Kidney capillary endothelial cell (primary cell): ENCODE data around the gene PLEKHM3.
"Not testable (repeated sequence)": the region's sequence is repeated elsewhere in the genome, so short reads cannot be mapped to it uniquely, and the experiment has no call there.

ENCODE experiments used
- DNase-seq: peaks from one replicate; pipeline ENCODE4 v3.0.0-alpha.2; 2018; ENCODE audit warnings: low spot score

PLEKHM3 gene

GRCh38 chr2:207949245-207949644, 76.1 kb downstream of the PLEKHM3 start:
- not testable (repeated sequence) for DNase-seq

GRCh38 chr2:207944979-207945600, 80.2 kb downstream of the PLEKHM3 start:
- DNase-seq: no peak

DNA sequence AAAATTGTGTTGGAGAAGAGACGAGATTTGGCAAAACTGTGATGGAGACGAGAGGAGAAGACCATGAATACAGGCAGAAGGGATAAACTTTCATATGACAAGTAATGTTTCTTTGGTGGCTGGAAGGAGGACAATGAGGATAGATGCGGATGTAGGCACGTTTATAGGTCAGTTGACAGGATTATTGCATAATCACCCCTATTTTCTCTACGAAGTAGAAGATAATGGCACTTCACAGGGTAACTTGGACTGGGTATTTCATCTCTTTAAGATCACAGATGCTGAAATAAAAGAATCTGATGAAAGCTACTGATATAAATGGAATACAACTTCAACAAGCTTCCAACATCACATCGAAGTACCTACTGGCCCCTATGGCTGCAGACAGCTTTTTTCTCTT, 81.0 kb downstream of the PLEKHM3 start:
- DNase-seq: no peak

DNA sequence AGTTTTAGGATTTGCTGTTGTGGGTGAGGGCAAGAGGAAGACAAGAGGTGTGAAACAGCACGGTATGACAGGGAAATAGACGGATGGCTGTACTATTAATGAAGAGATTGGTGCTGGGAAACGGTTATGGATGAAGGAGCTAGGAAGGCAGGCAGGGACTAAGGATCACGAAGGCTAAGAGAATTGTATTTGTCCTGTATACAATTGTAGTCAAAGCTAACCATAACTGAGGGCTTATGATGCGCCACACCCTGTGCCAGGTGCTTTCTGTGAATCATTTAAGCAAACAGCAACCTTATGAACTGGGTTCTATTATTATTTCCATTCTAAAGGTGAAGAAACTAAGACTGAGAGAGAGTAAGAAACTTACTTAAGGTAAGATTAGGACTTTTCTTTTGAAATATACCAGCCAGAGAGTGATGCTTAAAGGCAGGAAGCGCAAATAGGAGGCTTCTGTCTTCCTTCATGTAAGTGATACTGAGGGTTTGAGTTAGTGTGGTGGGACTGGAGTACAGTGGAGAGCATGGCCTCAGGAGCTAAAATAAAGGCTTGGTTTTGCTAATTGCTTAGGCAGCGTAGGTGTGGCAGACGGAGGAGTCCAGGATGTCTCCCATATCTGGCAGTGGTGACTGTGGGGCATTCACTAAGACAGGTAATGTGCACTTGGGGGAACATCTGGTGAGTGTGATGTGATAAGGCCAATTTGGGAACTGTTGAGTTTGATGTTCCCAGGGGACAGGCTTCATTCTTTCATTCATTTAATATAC, 85.8 kb downstream of the PLEKHM3 start:
- no peak for DNase-seq

DNA sequence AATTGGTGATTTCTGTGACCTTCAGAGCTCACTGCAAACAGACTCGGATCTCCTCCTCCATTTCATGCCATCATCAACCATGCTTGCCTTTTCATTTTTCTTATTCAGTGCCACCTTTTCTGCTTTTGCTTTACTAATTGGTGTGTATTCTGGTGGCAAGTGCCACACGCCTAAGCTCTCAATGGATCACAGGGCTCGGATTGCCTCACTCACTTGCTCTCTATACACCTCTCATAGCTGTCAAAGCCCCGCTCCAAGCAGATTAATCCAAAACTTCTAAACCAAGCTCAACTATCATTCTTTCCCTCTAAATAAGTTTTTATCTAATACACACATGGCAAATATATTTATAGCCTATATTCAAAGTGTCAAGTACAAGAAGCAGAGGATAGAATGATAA, 86.4 kb downstream of the PLEKHM3 start:
- no peak for DNase-seq

DNA sequence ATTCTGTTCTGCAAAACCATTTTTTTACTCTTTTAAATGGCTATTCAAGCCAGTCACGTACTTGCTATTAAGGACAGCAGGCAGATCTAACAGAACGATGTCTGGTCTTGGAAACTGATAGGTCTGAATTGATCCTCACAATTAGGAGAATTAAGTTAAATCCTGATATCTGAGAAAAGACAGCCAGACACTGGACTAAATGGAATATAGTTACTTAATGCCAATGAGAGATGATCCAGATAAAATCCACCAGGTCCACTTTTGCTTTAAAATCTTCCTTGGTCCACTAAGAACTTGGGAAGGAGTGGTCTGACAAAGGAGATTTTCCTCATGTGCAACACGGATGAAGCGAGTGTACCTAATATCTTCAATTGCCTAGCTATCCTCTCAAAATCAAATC, 86.9 kb downstream of the PLEKHM3 start:
- no peak for DNase-seq

- no peak for DNase-seq
Measured at GRCh38 chr2:207937823-207938222, 87.5 kb downstream of the PLEKHM3 start.

- no peak for DNase-seq
Measured at GRCh38 chr2:207937253-207937652, 88.1 kb downstream of the PLEKHM3 start.

GRCh38 chr2:207936380-207936779, 88.9 kb downstream of the PLEKHM3 start:
- no peak for DNase-seq

DNA sequence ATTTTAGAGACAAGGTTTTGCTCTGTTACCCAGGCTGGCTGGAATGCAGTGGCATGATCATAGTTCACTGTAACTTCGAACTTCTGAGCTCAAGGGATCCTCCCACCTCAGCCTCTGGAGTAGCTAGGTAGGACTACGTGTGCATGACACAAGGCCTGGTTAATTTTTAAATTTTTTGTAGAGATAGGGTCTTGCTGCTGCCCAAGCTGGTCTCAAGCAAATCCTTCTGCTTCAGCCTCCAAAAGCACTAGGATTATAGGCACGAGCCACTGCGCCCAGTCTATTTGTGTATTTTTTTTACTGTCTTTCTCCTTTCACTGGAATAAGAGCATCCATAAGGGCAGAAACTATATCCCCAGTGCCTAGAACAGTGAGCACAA, 89.3 kb downstream of the PLEKHM3 start:
- no peak for DNase-seq

GRCh38 chr2:207935121-207935990, 90.0 kb downstream of the PLEKHM3 start:
- DNase-seq: no peak

GRCh38 chr2:207934720-207935119, 90.6 kb downstream of the PLEKHM3 start:
- DNase-seq: no peak

- no peak for DNase-seq
Measured at GRCh38 chr2:207933396-207934065, 91.8 kb downstream of the PLEKHM3 start.

DNA sequence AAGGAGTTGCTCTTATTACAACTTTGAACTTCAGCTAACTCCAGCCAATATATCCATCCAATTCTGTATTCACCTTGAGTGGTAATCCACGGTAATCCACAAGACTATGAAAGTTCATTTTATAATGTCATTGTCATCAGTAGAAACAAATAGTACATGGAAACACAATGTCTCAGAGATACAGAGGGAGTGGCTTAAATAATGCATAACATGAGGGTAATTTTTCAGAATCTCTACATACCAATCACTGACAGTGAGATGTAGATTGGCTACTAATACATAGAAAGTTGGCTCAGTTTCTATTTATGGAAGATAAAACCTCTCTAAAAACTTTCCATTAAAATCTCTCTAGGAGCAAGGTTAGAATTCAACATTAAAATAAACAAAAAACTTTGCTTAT, 93.2 kb downstream of the PLEKHM3 start:
- no peak for DNase-seq

DNA sequence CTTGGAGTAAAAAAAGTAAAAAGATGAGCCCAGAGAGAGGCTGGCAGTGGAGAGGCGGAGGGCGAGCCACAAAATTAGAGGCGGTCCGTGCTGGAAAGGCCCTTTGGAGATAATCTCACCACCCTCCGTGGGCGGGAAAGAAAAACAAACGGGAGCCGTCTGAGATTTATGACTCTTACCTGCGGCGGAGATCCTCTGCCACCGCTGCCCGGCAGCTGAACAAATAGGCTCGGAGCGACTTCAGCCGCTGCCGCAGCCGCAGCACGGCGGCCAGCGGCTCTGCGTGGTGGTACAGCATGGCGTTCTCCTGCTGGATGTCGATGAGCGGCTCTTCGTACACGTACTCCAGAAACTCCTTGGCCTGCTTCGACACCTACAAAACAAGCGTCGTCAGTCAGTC, 94.6 kb downstream of the PLEKHM3 start:
- DNase-seq: no peak

- no peak for DNase-seq
Measured at GRCh38 chr2:207929923-207930322, 95.4 kb downstream of the PLEKHM3 start.

GRCh38 chr2:207928079-207928478, 97.2 kb downstream of the PLEKHM3 start:
- DNase-seq: no peak

- no peak for DNase-seq
Measured at GRCh38 chr2:207926989-207927300, 98.4 kb downstream of the PLEKHM3 start.

DNA sequence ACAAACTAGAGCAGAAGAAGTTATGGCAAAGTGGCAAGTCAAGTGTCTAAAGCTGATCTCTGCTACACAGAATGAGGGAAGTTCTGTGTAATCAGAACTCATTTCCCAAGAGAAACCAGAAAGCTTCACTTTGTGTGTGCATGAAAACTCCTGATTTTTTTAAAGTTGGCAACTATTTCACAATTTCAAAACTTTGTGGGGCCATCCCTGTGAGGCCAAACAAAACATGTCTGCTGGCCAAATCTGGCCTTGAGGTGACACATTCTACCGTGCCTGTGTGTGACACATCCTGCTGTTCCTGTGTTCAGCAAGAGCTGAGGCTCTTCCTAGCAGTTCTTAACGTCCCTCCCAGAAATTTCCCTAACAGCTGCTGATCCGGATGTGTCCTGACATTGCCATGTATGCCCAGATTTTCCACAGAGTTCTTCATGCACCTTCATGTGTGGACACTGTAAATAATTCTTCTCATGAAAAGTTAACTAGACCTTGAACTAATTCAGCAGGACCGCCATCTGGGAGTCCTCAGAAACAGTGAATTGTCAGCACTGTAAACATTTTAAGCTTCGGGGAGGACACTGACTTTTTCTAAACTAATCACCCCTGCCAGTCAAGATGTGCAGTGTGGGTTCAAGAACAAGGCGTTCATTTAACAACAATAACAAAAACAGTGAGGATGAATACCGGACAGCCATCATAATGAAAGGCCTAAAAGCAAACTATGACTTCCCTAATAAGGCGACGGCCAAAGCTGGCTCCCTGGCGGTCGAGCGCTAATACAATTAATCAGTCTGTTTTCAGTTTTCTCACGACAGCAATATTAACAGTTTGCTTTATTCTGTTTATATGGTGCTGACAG, 99.0 kb downstream of the PLEKHM3 start:
- DNase-seq: peak; percentile 52

GRCh38 chr2:207925601-207926000, 99.7 kb downstream of the PLEKHM3 start:
- no peak for DNase-seq

- no peak for DNase-seq
Measured at GRCh38 chr2:207921606-207922005, 103.7 kb downstream of the PLEKHM3 start.

- no peak for DNase-seq
Measured at GRCh38 chr2:207920721-207921120, 104.6 kb downstream of the PLEKHM3 start.
